Endothelial cell of umbilical vein (primary cell): Measurements from ENCODE around the gene SORCS2. TPM values are rescaled to one million over a fixed set of nuclear protein-coding genes. Genes with fewer than 3 reads are reported as not detected.

Experiments used
- BruUV-seq: library from RNA; stranded (reverse); fragments of 400-500 nt; replicated peaks from 2 replicates; lab custom pipeline; 2021; lab: Mats Ljungman, UMichigan
- CTCF ChIA-PET: fragments of 300-600, 350-600 bp; sonication (Branson Sonifier 250); formaldehyde crosslinking; loops from one replicate; lab custom pipeline; 2021; ENCODE audit warnings: antibody characterized with exemption, inconsistent platforms; lab: Charles Lee
- POLR2A ChIA-PET: fragments of 300-600, 350-600 bp; sonication (Branson Sonifier 250); formaldehyde crosslinking; loops from one replicate; lab custom pipeline; 2021; ENCODE audit warnings: antibody characterized with exemption, inconsistent platforms; lab: Charles Lee
- DNase-seq: peaks from one replicate; pipeline ENCODE4 v3.0.0-alpha.2; 2011; ENCODE audit warnings: low read depth, low spot score
- FAIRE-seq: peaks from 2 replicates; lab custom pipeline; 2011; peaks lifted over from hg19 to GRCh38; lab: Jason Lieb, UNC
- H2AFZ ChIP-seq: 2 replicates; pipeline ENCODE4 v1.6.0; 2012; ENCODE audit warnings: low read depth, low read length, control low read depth, inconsistent platforms
- H3K27ac ChIP-seq: 2 replicates; pipeline ENCODE4 v1.5.1; 2011; ENCODE audit warnings: low read depth, mild to moderate bottlenecking, control low read depth, low read length, moderate library complexity; ENCODE audit not compliant: insufficient read depth
- H3K27me3 ChIP-seq, 2 experiments: 2 replicates each; pipeline versions ENCODE4 v1.6.0 to v1.6.1; 2011; ENCODE audit warnings: low read length in 2 of 2, mixed read lengths in 1 of 2; ENCODE audit not compliant: control insufficient read depth in 2 of 2, insufficient read depth in 2 of 2
- H3K36me3 ChIP-seq, 2 experiments: 2 replicates in 1 of 2; 3 replicates in 1 of 2; pipeline ENCODE4 v1.5.1; 2011; ENCODE audit warnings: low read length in 2 of 2, mild to moderate bottlenecking in 1 of 2, moderate library complexity in 1 of 2; ENCODE audit not compliant: control insufficient read depth in 2 of 2, insufficient read depth in 2 of 2; ENCODE audit errors: extremely low read depth in 1 of 2
- H3K4me1 ChIP-seq: 3 replicates; pipeline ENCODE4 v1.5.1; 2011; ENCODE audit warnings: mild to moderate bottlenecking, low read length; ENCODE audit not compliant: control insufficient read depth, insufficient read depth; ENCODE audit errors: extremely low read depth
- H3K4me2 ChIP-seq: 2 replicates; pipeline ENCODE4 v1.6.1; 2011; ENCODE audit warnings: low read length, control low read depth, mixed read lengths; ENCODE audit not compliant: insufficient read depth
- H3K4me3 ChIP-seq, 3 experiments: fragments of 200-600 bp in 1 of 3; sonication (generic), shearing (Covaris generic) in 1 of 3; replicated peaks in 1 of 3; 2 replicates each; pipeline ENCODE4 v1.5.1; 2011 to 2016; ENCODE audit warnings: control low read depth in 3 of 3, low read length in 3 of 3, mild to moderate bottlenecking in 2 of 3, inconsistent platforms in 1 of 3, low read depth in 1 of 3, moderate library complexity in 1 of 3; ENCODE audit not compliant: insufficient read depth in 1 of 3
- H3K79me2 ChIP-seq: 2 replicates; pipeline ENCODE4 v1.6.0; 2012; ENCODE audit warnings: low read length, inconsistent platforms; ENCODE audit not compliant: control insufficient read depth, insufficient read depth
- H3K9ac ChIP-seq: replicated peaks from 2 replicates; pipeline ENCODE3; 2011; ENCODE audit warnings: low read length, control low read depth; ENCODE audit not compliant: insufficient read depth; ENCODE audit errors: extremely low read depth
- H3K9me1 ChIP-seq: replicated peaks from 3 replicates; pipeline ENCODE4 v1.6.0; 2011; ENCODE audit warnings: mild to moderate bottlenecking, low read length; ENCODE audit not compliant: control insufficient read depth, insufficient read depth; ENCODE audit errors: extremely low read depth
- H3K9me3 ChIP-seq: replicated peaks from 2 replicates; pipeline ENCODE4 v1.5.1; 2012; ENCODE audit warnings: low read length, inconsistent platforms; ENCODE audit not compliant: control insufficient read depth, insufficient read depth
- H4K20me1 ChIP-seq: replicated peaks from 2 replicates; pipeline ENCODE3; 2011; ENCODE audit warnings: mild to moderate bottlenecking, low read length; ENCODE audit not compliant: control insufficient read depth, insufficient read depth; ENCODE audit errors: extremely low read depth
- EZH2 ChIP-seq: IDR thresholded peaks from 2 replicates; pipeline ENCODE4 v1.6.1; 2012; ENCODE audit warnings: borderline replicate concordance, low read depth, mild to moderate bottlenecking, moderate library complexity, low read length, inconsistent platforms; ENCODE audit not compliant: severe bottlenecking
- FOS ChIP-seq: IDR thresholded peaks from 2 replicates; pipeline ENCODE4 v1.6.1; 2011; ENCODE audit warnings: mild to moderate bottlenecking, low read length, moderate library complexity, borderline replicate concordance; ENCODE audit not compliant: insufficient read depth
- GATA2 ChIP-seq: IDR thresholded peaks from 2 replicates; pipeline ENCODE4 v1.7.0; 2011; ENCODE audit warnings: low read depth, mild to moderate bottlenecking, moderate library complexity, mixed read lengths, low read length; ENCODE audit not compliant: insufficient read length, insufficient read depth
- JUN ChIP-seq: IDR thresholded peaks from 2 replicates; pipeline ENCODE4 v1.6.1; 2011; ENCODE audit warnings: borderline replicate concordance, low read depth; ENCODE audit not compliant: insufficient read length, insufficient read depth
- MAX ChIP-seq: IDR thresholded peaks from 2 replicates; pipeline ENCODE4 v1.6.1; 2011; ENCODE audit not compliant: insufficient read depth, insufficient read length
- MYC ChIP-seq: IDR thresholded peaks from one replicate; pipeline ENCODE4 v1.6.1; 2011; ENCODE audit warnings: mild to moderate bottlenecking, low read depth, low read length
- POLR2AphosphoS5 ChIP-seq: IDR thresholded peaks from 2 replicates; pipeline ENCODE4 v1.6.1; 2012; ENCODE audit warnings: low read depth, mild to moderate bottlenecking, control low read depth, low read length, moderate library complexity; ENCODE audit not compliant: insufficient read depth
- dilution Hi-C: fragments of 300-500 bp; cut with MboI; formaldehyde crosslinking; loops from one replicate; pipeline ENCODE4 v1.15.0; 2019; ENCODE audit warnings: low sequenced_read_pairs; ENCODE audit not compliant: extremely low pct_ligation_motif_present
- intact Hi-C: fragments of 100-400 bp; cut with micrococcal nuclease; formaldehyde crosslinking; loops from one replicate; pipeline ENCODE4 v1.10.0; 2022
- polyA plus RNA-seq, 4 experiments: library from polyadenylated mRNA; depleted of rRNA in 3 of 4; stranded (reverse) in 3 of 4; unstranded in 1 of 4; fragments of >200 nt; gene quantifications; 2 replicates each; pipeline versions ENCODE4 v1.2.1 to v1.2.3, GENCODE V29; 2011 to 2012; ENCODE audit warnings: missing spikeins in 1 of 4
- total RNA-seq: library from RNA; stranded (reverse); gene quantifications from 2 replicates; pipeline ENCODE4 v1.2.3, GENCODE V29; 2021

Gene SORCS2
- total and polyA plus RNA-seq, 2 donors (not counting 3 experiments of a cell fraction or from before 2014, with no cell fraction given): not detected

GRCh38 chr4:7447236-7447635 is 254.9 kb downstream of the SORCS2 start:
- DNase-seq (no peak), FAIRE-seq (no peak)
- no peak overlapping the region for H3K9ac ChIP-seq
- no peaks in the 10 kb centered on the region for H3K36me3 ChIP-seq
- no peak overlapping the region for H3K27ac ChIP-seq
- no peak overlapping the region for H2AFZ ChIP-seq
- no peaks in the 10 kb centered on the region for H3K9me1 ChIP-seq
- dilution Hi-C loops (no loop called here), intact Hi-C loops (no loop called here)
- H4K20me1 ChIP-seq: no peaks in the 10 kb centered on the region
- H3K4me3 ChIP-seq: no peak overlapping the region
- ChIA-PET POLR2A (no interaction called here), CTCF (no interaction called here)
- H3K4me2 ChIP-seq: no peak overlapping the region
- TF ChIP-seq POLR2AphosphoS5: no peak
- TF ChIP-seq JUN: no peak
- TF ChIP-seq EZH2: no peak
- no peak for TF ChIP-seq GATA2
- no peak for TF ChIP-seq MAX
- no peak for TF ChIP-seq FOS
- no peak for TF ChIP-seq MYC
- no peaks in the 10 kb centered on the region for H3K4me1 ChIP-seq
- H3K79me2 ChIP-seq: no peaks in the 10 kb centered on the region
- peaks cover 1% of the 10 kb centered on the region for H3K9me3 ChIP-seq
- no peaks in the 10 kb centered on the region for H3K27me3 ChIP-seq
- no TSS peak for BruUV-seq

GRCh38 chr4:7448036-7448435 is 255.7 kb downstream of the SORCS2 start:
- FAIRE-seq (no peak), DNase-seq (no peak)
- no peaks in the 10 kb centered on the region for H3K9me1 ChIP-seq
- no peaks in the 10 kb centered on the region for H3K79me2 ChIP-seq
- POLR2A ChIA-PET: no interaction called here
- dilution Hi-C loops: no loop called here
- H3K4me3 ChIP-seq: no peak overlapping the region
- no peak overlapping the region for H3K9ac ChIP-seq
- intact Hi-C loops: no loop called here
- no peaks in the 10 kb centered on the region for H3K27me3 ChIP-seq
- H3K36me3 ChIP-seq: no peaks in the 10 kb centered on the region
- CTCF ChIA-PET: no interaction called here
- H4K20me1 ChIP-seq: no peaks in the 10 kb centered on the region
- no peak overlapping the region for H3K4me2 ChIP-seq
- H3K27ac ChIP-seq: no peak overlapping the region
- TF ChIP-seq GATA2 (no peak), MAX (no peak), FOS (no peak)
- peaks cover 1% of the 10 kb centered on the region for H3K9me3 ChIP-seq
- no peaks in the 10 kb centered on the region for H3K4me1 ChIP-seq
- BruUV-seq: no TSS peak
- H2AFZ ChIP-seq: no peak overlapping the region
